VCaP (cell line): ENCODE measurements around the gene SESTD1.

Experiments
- H3K27ac ChIP-seq: fragments of 450-650 bp; 2 replicates; pipeline ENCODE4 v1.5.1; 2017
- CTCF ChIP-seq: fragments of 450-650 bp; conservative IDR thresholded peaks from 2 replicates; pipeline ENCODE4 v1.5.1; 2017; ENCODE audit warnings: mild to moderate bottlenecking, moderate library complexity

Gene SESTD1

GRCh38 chr2:179172894-179173293, 91.7 kb downstream of the SESTD1 start:
- no peak for TF ChIP-seq CTCF
- H3K27ac ChIP-seq, result no peak overlapping the region

- no peak for TF ChIP-seq CTCF
- H3K27ac ChIP-seq, result no peak overlapping the region
Measured at GRCh38 chr2:179171371-179171770, 93.3 kb downstream of the SESTD1 start.

- H3K27ac ChIP-seq, result no peak overlapping the region
- no peak for TF ChIP-seq CTCF
Measured at GRCh38 chr2:179170901-179171300, 93.7 kb downstream of the SESTD1 start.

GRCh38 chr2:179165356-179166000, 99.2 kb downstream of the SESTD1 start:
- no peak overlapping the region for H3K27ac ChIP-seq
- TF ChIP-seq CTCF, result no peak

- H3K27ac ChIP-seq, result no peak overlapping the region
- no peak for TF ChIP-seq CTCF
Measured at GRCh38 chr2:179141206-179141605, 123.4 kb downstream of the SESTD1 start.

- TF ChIP-seq CTCF, result no peak
- no peak overlapping the region for H3K27ac ChIP-seq
Measured at GRCh38 chr2:179140571-179140970, 124.1 kb downstream of the SESTD1 start.

GRCh38 chr2:179139506-179139905, 125.1 kb downstream of the SESTD1 start:
- no peak overlapping the region for H3K27ac ChIP-seq
- TF ChIP-seq CTCF, result no peak
